SK-N-SH treated with all-trans-retinoic acid at 6 μM for 48 hours (cell line): ENCODE data around the gene SLC22A25.

Source experiments
- ATAC-seq: fragments of 200-7000 bp; cut with Tn5 transposase; 3 replicates; pipeline ENCODE4 v1.9.1; 2020; ENCODE audit warnings: mild to moderate bottlenecking, moderate library complexity
- ARNTL ChIP-seq: fragments of 450-650 bp; formaldehyde crosslinking; IDR thresholded peaks from 2 replicates; pipeline ENCODE4 v1.5.0; 2020; ENCODE audit warnings: low read depth, mild to moderate bottlenecking, moderate library complexity, borderline replicate concordance
- BACH2 ChIP-seq: fragments of 250-450 bp; sonication (Bioruptor Pico); IDR thresholded peaks from 2 replicates; pipeline ENCODE4 v1.9.0; 2021; ENCODE audit warnings: mild to moderate bottlenecking, borderline replicate concordance
- CSDC2 ChIP-seq: fragments of 250-450 bp; sonication (Bioruptor Pico); IDR thresholded peaks from 2 replicates; pipeline ENCODE4 v1.5.0; 2020; ENCODE audit warnings: mild to moderate bottlenecking, moderate library complexity
- GLIS3 ChIP-seq: fragments of 250-450 bp; sonication (Bioruptor Pico); IDR thresholded peaks from 2 replicates; pipeline ENCODE4 v1.5.0; 2020; ENCODE audit warnings: mild to moderate bottlenecking, moderate library complexity
- ISL1 ChIP-seq: fragments of 250-450 bp; sonication (Bioruptor Pico); IDR thresholded peaks from 2 replicates; pipeline ENCODE4 v2.1.2; 2022; ENCODE audit warnings: mild to moderate bottlenecking, moderate library complexity
- PPARA ChIP-seq: fragments of 250-450 bp; sonication (Bioruptor Pico); IDR thresholded peaks from 2 replicates; pipeline ENCODE4 v1.5.0; 2020; ENCODE audit warnings: mild to moderate bottlenecking, borderline replicate concordance
- SNAI2 ChIP-seq: fragments of 250-450 bp; sonication (Bioruptor Pico); IDR thresholded peaks from 2 replicates; pipeline ENCODE4 v1.5.0; 2020; ENCODE audit warnings: mild to moderate bottlenecking, moderate library complexity
- TCF4 ChIP-seq: fragments of 250-450 bp; sonication (Bioruptor Pico); IDR thresholded peaks from 2 replicates; pipeline ENCODE4 v1.8.0; 2021; ENCODE audit warnings: mild to moderate bottlenecking, moderate library complexity, borderline replicate concordance
- TOX ChIP-seq: fragments of 250-450 bp; sonication (Bioruptor Pico); IDR thresholded peaks from 2 replicates; pipeline ENCODE4 v1.8.0; 2021; ENCODE audit warnings: mild to moderate bottlenecking, moderate library complexity, borderline replicate concordance
- ZC3H10 ChIP-seq: fragments of 250-450 bp; sonication (Bioruptor Pico); IDR thresholded peaks from 2 replicates; pipeline ENCODE4 v1.5.1; 2021; ENCODE audit warnings: mild to moderate bottlenecking, moderate library complexity
- ZFP30 ChIP-seq: fragments of 450-650 bp; formaldehyde crosslinking; IDR thresholded peaks from 2 replicates; pipeline ENCODE4 v1.5.0; 2022; ENCODE audit warnings: mild to moderate bottlenecking, moderate library complexity
- ZNF565 ChIP-seq: fragments of 450-650 bp; formaldehyde crosslinking; conservative IDR thresholded peaks from 2 replicates; pipeline ENCODE4 v1.5.0; 2020; ENCODE audit warnings: low read depth, mild to moderate bottlenecking, moderate library complexity
- ZNF70 ChIP-seq: fragments of 450-650 bp; formaldehyde crosslinking; IDR thresholded peaks from 2 replicates; pipeline ENCODE4 v1.5.0; 2020; ENCODE audit warnings: mild to moderate bottlenecking, moderate library complexity
- ZNF8 ChIP-seq: fragments of 450-650 bp; formaldehyde crosslinking; IDR thresholded peaks from 2 replicates; pipeline ENCODE4 v1.5.0; 2020; ENCODE audit warnings: mild to moderate bottlenecking, moderate library complexity
- TF ChIP-seq, protein P1 (sequence below): fragments of 250-450 bp; sonication (Bioruptor Pico); IDR thresholded peaks from 2 replicates; pipeline ENCODE4 v1.5.1; 2020; ENCODE audit warnings: low read depth, mild to moderate bottlenecking, moderate library complexity
- TF ChIP-seq, protein P2 (sequence below): fragments of 250-450 bp; sonication (Bioruptor Pico); IDR thresholded peaks from 2 replicates; pipeline ENCODE4 v1.5.1; 2021; ENCODE audit warnings: mild to moderate bottlenecking, moderate library complexity
- TF ChIP-seq, protein P3 (sequence below): fragments of 250-450 bp; sonication (Bioruptor Pico); IDR thresholded peaks from 2 replicates; pipeline ENCODE4 v1.8.0; 2020; ENCODE audit warnings: mild to moderate bottlenecking, moderate library complexity, borderline replicate concordance
- TF ChIP-seq, protein P4 (sequence below): fragments of 250-450 bp; sonication (Bioruptor Pico); IDR thresholded peaks from 2 replicates; pipeline ENCODE4 v1.5.0; 2020; ENCODE audit warnings: mild to moderate bottlenecking, moderate library complexity
- TF ChIP-seq, protein P5 (sequence below): fragments of 250-450 bp; sonication (Bioruptor Pico); IDR thresholded peaks from 2 replicates; pipeline ENCODE4 v1.8.0; 2021; ENCODE audit warnings: low read depth, mild to moderate bottlenecking, moderate library complexity, borderline replicate concordance

SLC22A25 gene

DNA sequence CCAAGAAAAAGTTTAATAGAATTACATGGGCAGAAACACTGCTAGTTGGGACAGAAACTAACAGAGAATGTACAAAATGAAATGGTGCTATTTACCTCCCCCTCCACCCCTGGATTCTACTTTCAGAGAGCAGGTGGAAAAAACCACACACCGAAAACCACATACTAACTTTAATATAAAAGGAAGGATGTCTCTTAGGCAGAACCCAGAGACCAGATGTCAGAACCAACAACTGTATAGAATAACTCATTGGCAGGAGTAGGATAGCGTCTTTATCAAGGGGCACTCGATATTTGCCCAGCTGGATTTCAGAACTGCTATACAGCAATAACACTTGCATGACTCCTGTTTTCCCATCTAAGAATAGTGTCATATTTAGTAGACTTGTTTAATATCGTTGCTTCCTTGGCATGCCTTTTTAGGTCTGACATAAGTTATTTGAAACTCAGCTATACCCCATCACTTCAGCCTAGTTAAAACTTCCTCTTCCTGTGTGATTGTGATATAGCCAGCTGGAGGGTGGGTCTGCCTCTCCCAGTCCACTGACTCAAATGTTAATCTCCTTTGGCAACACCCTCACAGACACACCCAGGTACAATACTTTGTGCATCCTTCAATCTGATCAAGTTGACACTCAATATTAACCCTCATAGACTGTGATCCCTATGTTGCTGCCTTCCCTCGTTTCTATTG lies 1.2 kb downstream of the SLC22A25 start:
- TF ChIP-seq, protein P1, sequence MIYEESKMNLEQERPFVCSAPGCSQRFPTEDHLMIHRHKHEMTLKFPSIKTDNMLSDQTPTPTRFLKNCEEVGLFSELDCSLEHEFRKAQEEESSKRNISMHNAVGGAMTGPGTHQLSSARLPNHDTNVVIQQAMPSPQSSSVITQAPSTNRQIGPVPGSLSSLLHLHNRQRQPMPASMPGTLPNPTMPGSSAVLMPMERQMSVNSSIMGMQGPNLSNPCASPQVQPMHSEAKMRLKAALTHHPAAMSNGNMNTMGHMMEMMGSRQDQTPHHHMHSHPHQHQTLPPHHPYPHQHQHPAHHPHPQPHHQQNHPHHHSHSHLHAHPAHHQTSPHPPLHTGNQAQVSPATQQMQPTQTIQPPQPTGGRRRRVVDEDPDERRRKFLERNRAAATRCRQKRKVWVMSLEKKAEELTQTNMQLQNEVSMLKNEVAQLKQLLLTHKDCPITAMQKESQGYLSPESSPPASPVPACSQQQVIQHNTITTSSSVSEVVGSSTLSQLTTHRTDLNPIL (CRISPR knock-in tag) = no peak
- TF ChIP-seq, protein P2, sequence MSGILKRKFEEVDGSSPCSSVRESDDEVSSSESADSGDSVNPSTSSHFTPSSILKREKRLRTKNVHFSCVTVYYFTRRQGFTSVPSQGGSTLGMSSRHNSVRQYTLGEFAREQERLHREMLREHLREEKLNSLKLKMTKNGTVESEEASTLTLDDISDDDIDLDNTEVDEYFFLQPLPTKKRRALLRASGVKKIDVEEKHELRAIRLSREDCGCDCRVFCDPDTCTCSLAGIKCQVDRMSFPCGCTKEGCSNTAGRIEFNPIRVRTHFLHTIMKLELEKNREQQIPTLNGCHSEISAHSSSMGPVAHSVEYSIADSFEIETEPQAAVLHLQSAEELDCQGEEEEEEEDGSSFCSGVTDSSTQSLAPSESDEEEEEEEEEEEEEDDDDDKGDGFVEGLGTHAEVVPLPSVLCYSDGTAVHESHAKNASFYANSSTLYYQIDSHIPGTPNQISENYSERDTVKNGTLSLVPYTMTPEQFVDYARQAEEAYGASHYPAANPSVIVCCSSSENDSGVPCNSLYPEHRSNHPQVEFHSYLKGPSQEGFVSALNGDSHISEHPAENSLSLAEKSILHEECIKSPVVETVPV = no peak
- no peak for TF ChIP-seq CSDC2 (CRISPR knock-in tag)
- no peak for TF ChIP-seq TOX
- TF ChIP-seq SNAI2 = no peak
- TF ChIP-seq ZNF8 (CRISPR knock-in tag) = no peak
- ATAC-seq = no peak

DNA sequence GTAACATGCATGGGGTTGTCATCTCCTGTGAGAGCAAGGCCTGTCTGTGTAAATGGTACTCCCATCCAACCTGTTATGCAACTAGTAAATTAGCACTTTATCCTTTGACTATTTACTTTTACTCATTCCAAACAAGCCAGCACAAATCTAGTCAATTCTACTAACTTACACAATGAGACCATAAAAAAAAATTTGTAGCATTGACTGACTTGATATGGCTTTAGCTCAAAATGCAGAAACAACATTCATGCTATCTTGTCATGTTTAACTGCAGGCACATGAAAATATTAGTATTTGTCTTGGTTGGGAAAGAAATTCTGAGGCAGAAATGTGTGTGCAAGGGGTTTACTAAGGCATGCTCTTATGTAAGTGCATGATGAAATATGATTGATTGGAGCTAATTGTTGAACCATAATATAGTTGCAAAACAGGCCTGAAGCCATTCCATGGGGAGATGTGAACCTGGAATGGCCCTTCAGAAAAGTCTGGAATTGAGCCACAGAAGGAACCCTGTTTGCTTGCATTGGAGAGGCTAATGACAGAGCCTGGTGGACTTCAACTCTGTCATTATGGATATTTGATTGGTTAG lies 2.5 kb downstream of the SLC22A25 start:
- ATAC-seq = no peak
- TF ChIP-seq PPARA (CRISPR knock-in tag) (no peak), ISL1 (CRISPR knock-in tag) (no peak), ZFP30 (CRISPR knock-in tag) (no peak), GLIS3 (CRISPR knock-in tag) (no peak), ZNF565 (no peak), BACH2 (no peak), ARNTL (CRISPR knock-in tag) (no peak)
- TF ChIP-seq, protein P2 = no peak
- TF ChIP-seq, protein P3, sequence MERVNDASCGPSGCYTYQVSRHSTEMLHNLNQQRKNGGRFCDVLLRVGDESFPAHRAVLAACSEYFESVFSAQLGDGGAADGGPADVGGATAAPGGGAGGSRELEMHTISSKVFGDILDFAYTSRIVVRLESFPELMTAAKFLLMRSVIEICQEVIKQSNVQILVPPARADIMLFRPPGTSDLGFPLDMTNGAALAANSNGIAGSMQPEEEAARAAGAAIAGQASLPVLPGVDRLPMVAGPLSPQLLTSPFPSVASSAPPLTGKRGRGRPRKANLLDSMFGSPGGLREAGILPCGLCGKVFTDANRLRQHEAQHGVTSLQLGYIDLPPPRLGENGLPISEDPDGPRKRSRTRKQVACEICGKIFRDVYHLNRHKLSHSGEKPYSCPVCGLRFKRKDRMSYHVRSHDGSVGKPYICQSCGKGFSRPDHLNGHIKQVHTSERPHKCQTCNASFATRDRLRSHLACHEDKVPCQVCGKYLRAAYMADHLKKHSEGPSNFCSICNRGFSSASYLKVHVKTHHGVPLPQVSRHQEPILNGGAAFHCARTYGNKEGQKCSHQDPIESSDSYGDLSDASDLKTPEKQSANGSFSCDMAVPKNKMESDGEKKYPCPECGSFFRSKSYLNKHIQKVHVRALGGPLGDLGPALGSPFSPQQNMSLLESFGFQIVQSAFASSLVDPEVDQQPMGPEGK (CRISPR knock-in tag) = no peak
- TF ChIP-seq, protein P4, sequence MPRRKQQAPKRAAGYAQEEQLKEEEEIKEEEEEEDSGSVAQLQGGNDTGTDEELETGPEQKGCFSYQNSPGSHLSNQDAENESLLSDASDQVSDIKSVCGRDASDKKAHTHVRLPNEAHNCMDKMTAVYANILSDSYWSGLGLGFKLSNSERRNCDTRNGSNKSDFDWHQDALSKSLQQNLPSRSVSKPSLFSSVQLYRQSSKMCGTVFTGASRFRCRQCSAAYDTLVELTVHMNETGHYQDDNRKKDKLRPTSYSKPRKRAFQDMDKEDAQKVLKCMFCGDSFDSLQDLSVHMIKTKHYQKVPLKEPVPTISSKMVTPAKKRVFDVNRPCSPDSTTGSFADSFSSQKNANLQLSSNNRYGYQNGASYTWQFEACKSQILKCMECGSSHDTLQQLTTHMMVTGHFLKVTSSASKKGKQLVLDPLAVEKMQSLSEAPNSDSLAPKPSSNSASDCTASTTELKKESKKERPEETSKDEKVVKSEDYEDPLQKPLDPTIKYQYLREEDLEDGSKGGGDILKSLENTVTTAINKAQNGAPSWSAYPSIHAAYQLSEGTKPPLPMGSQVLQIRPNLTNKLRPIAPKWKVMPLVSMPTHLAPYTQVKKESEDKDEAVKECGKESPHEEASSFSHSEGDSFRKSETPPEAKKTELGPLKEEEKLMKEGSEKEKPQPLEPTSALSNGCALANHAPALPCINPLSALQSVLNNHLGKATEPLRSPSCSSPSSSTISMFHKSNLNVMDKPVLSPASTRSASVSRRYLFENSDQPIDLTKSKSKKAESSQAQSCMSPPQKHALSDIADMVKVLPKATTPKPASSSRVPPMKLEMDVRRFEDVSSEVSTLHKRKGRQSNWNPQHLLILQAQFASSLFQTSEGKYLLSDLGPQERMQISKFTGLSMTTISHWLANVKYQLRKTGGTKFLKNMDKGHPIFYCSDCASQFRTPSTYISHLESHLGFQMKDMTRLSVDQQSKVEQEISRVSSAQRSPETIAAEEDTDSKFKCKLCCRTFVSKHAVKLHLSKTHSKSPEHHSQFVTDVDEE (CRISPR knock-in tag) = no peak
- TF ChIP-seq, protein P1 (CRISPR knock-in tag) = no peak

DNA sequence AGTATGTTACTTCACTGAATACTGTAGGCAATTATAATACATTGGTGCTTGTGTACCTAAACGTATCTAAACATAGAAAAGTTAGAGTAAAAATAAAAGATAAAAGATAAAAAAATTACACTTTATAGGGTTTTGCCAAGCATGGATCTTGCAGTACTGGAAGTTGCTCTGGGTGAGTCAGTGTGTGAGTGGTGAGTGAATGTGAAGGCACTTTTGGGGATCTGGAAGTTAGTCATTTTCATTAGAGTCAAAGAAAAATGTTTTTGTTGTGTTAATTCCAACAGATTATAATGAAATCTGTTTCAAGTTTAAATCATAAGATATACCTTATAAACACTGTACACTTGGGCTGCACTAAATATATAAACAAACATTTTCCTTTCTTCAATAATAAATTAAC lies 3.3 kb downstream of the SLC22A25 start:
- TF ChIP-seq ISL1 (CRISPR knock-in tag) = no peak
- TF ChIP-seq TCF4 = no peak
- TF ChIP-seq ZFP30 (CRISPR knock-in tag) = no peak
- TF ChIP-seq, protein P5, sequence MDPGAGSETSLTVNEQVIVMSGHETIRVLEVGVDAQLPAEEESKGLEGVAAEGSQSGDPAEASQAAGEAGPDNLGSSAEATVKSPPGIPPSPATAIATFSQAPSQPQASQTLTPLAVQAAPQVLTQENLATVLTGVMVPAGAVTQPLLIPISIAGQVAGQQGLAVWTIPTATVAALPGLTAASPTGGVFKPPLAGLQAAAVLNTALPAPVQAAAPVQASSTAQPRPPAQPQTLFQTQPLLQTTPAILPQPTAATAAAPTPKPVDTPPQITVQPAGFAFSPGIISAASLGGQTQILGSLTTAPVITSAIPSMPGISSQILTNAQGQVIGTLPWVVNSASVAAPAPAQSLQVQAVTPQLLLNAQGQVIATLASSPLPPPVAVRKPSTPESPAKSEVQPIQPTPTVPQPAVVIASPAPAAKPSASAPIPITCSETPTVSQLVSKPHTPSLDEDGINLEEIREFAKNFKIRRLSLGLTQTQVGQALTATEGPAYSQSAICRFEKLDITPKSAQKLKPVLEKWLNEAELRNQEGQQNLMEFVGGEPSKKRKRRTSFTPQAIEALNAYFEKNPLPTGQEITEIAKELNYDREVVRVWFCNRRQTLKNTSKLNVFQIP (CRISPR knock-in tag) = no peak
- TF ChIP-seq CSDC2 (CRISPR knock-in tag) = no peak
- no peak for TF ChIP-seq ZC3H10 (CRISPR knock-in tag)
- TF ChIP-seq BACH2 = no peak
- TF ChIP-seq ZNF70 (CRISPR knock-in tag) = no peak
- TF ChIP-seq, protein P2 = no peak
- ATAC-seq = no peak
